Measurements from ENCODE around the gene NBEAL2. TPM values are rescaled to one million over a fixed set of nuclear protein-coding genes. Genes with fewer than 3 reads are reported as not detected.

Gene NBEAL2
- total and polyA plus RNA-seq, 10 of the 15 experiments (the other 5 are each of a cell fraction or from before 2014, with no cell fraction given), result 0.07 to 127 (median 29.4) TPM

- DNase-seq (ENCODE audit: low read depth, low spot score), result no peak
- Histone ChIP-seq H2AFZ (ENCODE audit: control insufficient read depth, low read depth, low read length) (no peak overlapping the region), H3K9me3 (replicated peaks; ENCODE audit: control insufficient read depth, insufficient read depth, low read length) (no peaks in the 10 kb centered on the region), H3K36me3 (ENCODE audit: control insufficient read depth in 2 of 2, insufficient read depth in 2 of 2, low read length in 1 of 2) (peaks cover 8 to 25% of the 10 kb centered on the region in 2 experiments), H3K4me3 (no peak overlapping the region), H3K9ac (ENCODE audit: control insufficient read depth, insufficient read depth, low read length) (no peak overlapping the region), H3K27me3 (replicated peaks in 1 of 2; ENCODE audit: control insufficient read depth in 2 of 2, insufficient read depth in 2 of 2, low read length in 1 of 2) (no peaks in the 10 kb centered on the region), H3K79me2 (ENCODE audit: control insufficient read depth, insufficient read depth, low read length) (no peaks in the 10 kb centered on the region), H3K4me1 (ENCODE audit: control insufficient read depth, insufficient read depth, low read length) (peaks cover 5% of the 10 kb centered on the region; the same call in 1 of the 2 replicates), H4K20me1 (ENCODE audit: control insufficient read depth, insufficient read depth) (no peaks in the 10 kb centered on the region), H3K4me2 (ENCODE audit: control insufficient read depth, insufficient read depth) (no peak overlapping the region), H3K27ac (ENCODE audit: control insufficient read depth, insufficient read depth) (no peak overlapping the region)
- FAIRE-seq, result no peak
- no peak for ATAC-seq
- no peak for TF ChIP-seq JUNB (IDR thresholded peaks at IDR 0.05)
- intact Hi-C loops (cut with micrococcal nuclease; ENCODE audit: unreplicated experiment), result loop anchor here (10.0 kb wide), 1 partner anchor 306 kb away; the partner anchor contains the start of gene TMIE
- CTCF ChIA-PET, result interaction anchor here (1.0 kb wide), 1 partner anchor 9 kb away, joined by 3 read pairs; no protein-coding TSS in a partner anchor
- SMC1A ChIA-PET (ENCODE audit: uncharacterized antibody, unreplicated experiment), result interaction anchor here (1.5 kb wide), 1 partner anchor 8 kb away, joined by 4 read pairs; no protein-coding TSS in a partner anchor
- RAD21 ChIA-PET (ENCODE audit: unreplicated experiment), result interaction anchor here (1.4 kb wide), 1 partner anchor 85 kb away, joined by 3 read pairs; no protein-coding TSS in a partner anchor
- POLR2A ChIA-PET, result no interaction called here
- in situ Hi-C loops (cut with MboI), result no loop called here
- BruUV-seq (replicated peaks), result no TSS peak
- 63% methylated on average over 5 of the region's 5 CpGs for WGBS (ENCODE audit: insufficient coverage, insufficient replicate concordance, low lambda C conversion rate, missing lambda C conversion rate)
Observed at GRCh38 chr3:47010910-47011309, 31.4 kb downstream of the NBEAL2 start.

DNA sequence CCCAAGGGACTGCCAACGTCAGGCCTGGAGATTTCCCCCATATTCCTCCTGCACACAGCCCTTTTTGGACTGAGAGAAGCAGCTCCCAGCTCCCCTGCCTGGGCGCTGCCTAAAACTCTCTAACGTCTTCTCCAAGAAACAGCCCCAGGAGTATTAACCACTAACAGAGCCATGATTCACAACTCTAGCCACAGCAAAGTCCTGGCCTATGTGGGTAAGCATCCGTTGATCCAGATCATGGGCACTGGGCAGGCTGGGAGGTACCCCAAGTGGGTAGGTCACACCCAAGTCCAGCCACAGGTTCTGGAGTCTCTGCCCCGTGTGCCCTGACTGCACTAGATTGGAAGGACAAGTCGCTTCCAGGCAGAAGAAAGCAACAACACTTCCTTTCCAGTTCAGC, 31.9 kb downstream of the NBEAL2 start:
- RAD21 ChIA-PET (ENCODE audit: unreplicated experiment), result interaction anchor here (1.4 kb wide), 1 partner anchor 86 kb away, joined by 3 read pairs; no protein-coding TSS in a partner anchor
- in situ Hi-C loops (cut with MboI) (no loop called here), intact Hi-C loops (cut with micrococcal nuclease; ENCODE audit: unreplicated experiment) (loop anchor here (10.0 kb wide), 1 partner anchor 307 kb away; the partner anchor contains the start of gene TMIE)
- Histone ChIP-seq H3K9ac (ENCODE audit: control insufficient read depth, insufficient read depth, low read length) (no peak overlapping the region), H3K27ac (ENCODE audit: control insufficient read depth, insufficient read depth) (no peak overlapping the region), H4K20me1 (ENCODE audit: control insufficient read depth, insufficient read depth) (no peaks in the 10 kb centered on the region), H3K27me3 (replicated peaks in 1 of 2; ENCODE audit: control insufficient read depth in 2 of 2, insufficient read depth in 2 of 2, low read length in 1 of 2) (no peaks in the 10 kb centered on the region), H3K4me3 (no peak overlapping the region), H3K36me3 (ENCODE audit: control insufficient read depth in 2 of 2, insufficient read depth in 2 of 2, low read length in 1 of 2) (peaks cover 7 to 24% of the 10 kb centered on the region in 2 experiments), H3K4me1 (ENCODE audit: control insufficient read depth, insufficient read depth, low read length) (peaks cover 5% of the 10 kb centered on the region; the same call in 1 of the 2 replicates), H3K79me2 (ENCODE audit: control insufficient read depth, insufficient read depth, low read length) (no peaks in the 10 kb centered on the region), H3K9me3 (replicated peaks; ENCODE audit: control insufficient read depth, insufficient read depth, low read length) (no peaks in the 10 kb centered on the region), H3K4me2 (ENCODE audit: control insufficient read depth, insufficient read depth) (no peak overlapping the region), H2AFZ (ENCODE audit: control insufficient read depth, low read depth, low read length) (no peak overlapping the region)
- 49% methylated on average over 6 of the region's 6 CpGs for WGBS (ENCODE audit: insufficient coverage, insufficient replicate concordance, low lambda C conversion rate, missing lambda C conversion rate)
- no peak for ATAC-seq
- FAIRE-seq, result no peak
- POLR2A ChIA-PET, result no interaction called here
- TF ChIP-seq FOXM1 (IDR thresholded peaks at IDR 0.05; ENCODE audit: low read depth, low read length) (no peak), HDGF (IDR thresholded peaks at IDR 0.05) (no peak), IKZF1 (conservative IDR thresholded peaks at IDR 0.05) (no peak), HSF1 (IDR thresholded peaks at IDR 0.05; ENCODE audit: low read depth, low read length) (no peak)
- TF ChIP-seq, protein P1, sequence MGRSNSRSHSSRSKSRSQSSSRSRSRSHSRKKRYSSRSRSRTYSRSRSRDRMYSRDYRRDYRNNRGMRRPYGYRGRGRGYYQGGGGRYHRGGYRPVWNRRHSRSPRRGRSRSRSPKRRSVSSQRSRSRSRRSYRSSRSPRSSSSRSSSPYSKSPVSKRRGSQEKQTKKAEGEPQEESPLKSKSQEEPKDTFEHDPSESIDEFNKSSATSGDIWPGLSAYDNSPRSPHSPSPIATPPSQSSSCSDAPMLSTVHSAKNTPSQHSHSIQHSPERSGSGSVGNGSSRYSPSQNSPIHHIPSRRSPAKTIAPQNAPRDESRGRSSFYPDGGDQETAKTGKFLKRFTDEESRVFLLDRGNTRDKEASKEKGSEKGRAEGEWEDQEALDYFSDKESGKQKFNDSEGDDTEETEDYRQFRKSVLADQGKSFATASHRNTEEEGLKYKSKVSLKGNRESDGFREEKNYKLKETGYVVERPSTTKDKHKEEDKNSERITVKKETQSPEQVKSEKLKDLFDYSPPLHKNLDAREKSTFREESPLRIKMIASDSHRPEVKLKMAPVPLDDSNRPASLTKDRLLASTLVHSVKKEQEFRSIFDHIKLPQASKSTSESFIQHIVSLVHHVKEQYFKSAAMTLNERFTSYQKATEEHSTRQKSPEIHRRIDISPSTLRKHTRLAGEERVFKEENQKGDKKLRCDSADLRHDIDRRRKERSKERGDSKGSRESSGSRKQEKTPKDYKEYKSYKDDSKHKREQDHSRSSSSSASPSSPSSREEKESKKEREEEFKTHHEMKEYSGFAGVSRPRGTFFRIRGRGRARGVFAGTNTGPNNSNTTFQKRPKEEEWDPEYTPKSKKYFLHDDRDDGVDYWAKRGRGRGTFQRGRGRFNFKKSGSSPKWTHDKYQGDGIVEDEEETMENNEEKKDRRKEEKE (IDR thresholded peaks at IDR 0.05), result no peak
- no peak for DNase-seq (ENCODE audit: low read depth, low spot score)
- CTCF ChIA-PET, result no interaction called here
- SMC1A ChIA-PET (ENCODE audit: uncharacterized antibody, unreplicated experiment), result interaction anchor here (1.5 kb wide), 1 partner anchor 8 kb away, joined by 4 read pairs; no protein-coding TSS in a partner anchor
- no TSS peak for BruUV-seq (replicated peaks)

Measured in GM12878 (cell line).